Upper lobe of left lung (tissue), 4 donors: Measurements from ENCODE around the gene GPR171.

ENCODE experiments used
- EP300 ChIP-seq, 4 donors: sonication (generic); formaldehyde crosslinking; IDR thresholded peaks; one replicate each; pipeline ENCODE4 v1.5.1; 2017; ENCODE audit warnings: antibody characterized with exemption in 4 of 4, control low read depth in 2 of 4
- POLR2A ChIP-seq, 4 donors: fragments of 450-650 bp; IDR thresholded peaks; one replicate each; pipeline ENCODE4 v1.5.1; 2016 to 2017; ENCODE audit warnings: antibody characterized with exemption in 4 of 4, mild to moderate bottlenecking in 2 of 4
- POLR2AphosphoS5 ChIP-seq, 2 donors: sonication (generic); formaldehyde crosslinking; IDR thresholded peaks; one replicate each; pipeline ENCODE4 v1.5.1; 2017; ENCODE audit warnings: antibody characterized with exemption in 2 of 2
- TF ChIP-seq, protein P1 (sequence below), 6 experiments: fragments of 450-650 bp in 4 of 6; fragments of 200-600 bp in 2 of 6; sonication (generic) in 2 of 6; IDR thresholded peaks; one replicate each; pipeline ENCODE4 v1.5.1; 2016 to 2019; ENCODE audit warnings: antibody characterized with exemption in 6 of 6

DNA sequence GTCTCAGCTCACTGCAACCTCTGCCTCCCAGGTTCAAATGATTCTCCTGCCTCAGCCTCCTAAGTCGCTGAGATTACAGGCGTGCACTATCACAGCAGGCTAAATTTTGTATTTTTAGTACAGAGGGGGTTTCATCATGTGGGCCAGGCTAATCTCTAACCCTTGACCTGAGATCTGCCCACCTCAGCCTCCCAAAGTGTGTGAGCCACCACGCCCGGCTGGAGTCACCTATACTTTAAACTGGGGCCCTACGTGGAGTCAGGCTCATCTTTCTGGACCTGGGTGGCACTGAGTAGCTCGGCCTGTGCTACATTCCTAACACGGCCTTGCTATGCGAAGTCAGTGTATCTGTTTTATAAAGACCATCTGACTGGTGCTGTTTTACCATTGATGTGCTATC lies 5.8 kb downstream of the GPR171 start:
- no peak for TF ChIP-seq POLR2A (IDR thresholded peaks at IDR 0.05)
- TF ChIP-seq, protein P1, sequence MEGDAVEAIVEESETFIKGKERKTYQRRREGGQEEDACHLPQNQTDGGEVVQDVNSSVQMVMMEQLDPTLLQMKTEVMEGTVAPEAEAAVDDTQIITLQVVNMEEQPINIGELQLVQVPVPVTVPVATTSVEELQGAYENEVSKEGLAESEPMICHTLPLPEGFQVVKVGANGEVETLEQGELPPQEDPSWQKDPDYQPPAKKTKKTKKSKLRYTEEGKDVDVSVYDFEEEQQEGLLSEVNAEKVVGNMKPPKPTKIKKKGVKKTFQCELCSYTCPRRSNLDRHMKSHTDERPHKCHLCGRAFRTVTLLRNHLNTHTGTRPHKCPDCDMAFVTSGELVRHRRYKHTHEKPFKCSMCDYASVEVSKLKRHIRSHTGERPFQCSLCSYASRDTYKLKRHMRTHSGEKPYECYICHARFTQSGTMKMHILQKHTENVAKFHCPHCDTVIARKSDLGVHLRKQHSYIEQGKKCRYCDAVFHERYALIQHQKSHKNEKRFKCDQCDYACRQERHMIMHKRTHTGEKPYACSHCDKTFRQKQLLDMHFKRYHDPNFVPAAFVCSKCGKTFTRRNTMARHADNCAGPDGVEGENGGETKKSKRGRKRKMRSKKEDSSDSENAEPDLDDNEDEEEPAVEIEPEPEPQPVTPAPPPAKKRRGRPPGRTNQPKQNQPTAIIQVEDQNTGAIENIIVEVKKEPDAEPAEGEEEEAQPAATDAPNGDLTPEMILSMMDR (IDR thresholded peaks at IDR 0.05): no peak
- TF ChIP-seq EP300 (IDR thresholded peaks at IDR 0.05): no peak
- TF ChIP-seq POLR2AphosphoS5 (IDR thresholded peaks at IDR 0.05): no peak
